GM12865 (cell line): ENCODE measurements around the gene FXYD5.

Experiments
- DNase-seq: peaks from one replicate; pipeline ENCODE4 v3.0.0; 2010; ENCODE audit warnings: low read depth
- H3K4me3 ChIP-seq: 2 replicates; pipeline ENCODE4 v1.5.1; 2011; ENCODE audit warnings: mild to moderate bottlenecking, low read depth, low read length, control low read depth
- TF ChIP-seq, protein P1 (sequence below): IDR thresholded peaks from 2 replicates; pipeline ENCODE4 v1.5.1; 2011; ENCODE audit warnings: low read length, control low read depth, low read depth, inconsistent platforms; ENCODE audit not compliant: insufficient read depth; ENCODE audit errors: missing control alignments

FXYD5 gene

GRCh38 chr19:35108730-35109129 is 45.8 kb upstream of the FXYD5 start:
- no peak overlapping the region for H3K4me3 ChIP-seq
- TF ChIP-seq, protein P1, sequence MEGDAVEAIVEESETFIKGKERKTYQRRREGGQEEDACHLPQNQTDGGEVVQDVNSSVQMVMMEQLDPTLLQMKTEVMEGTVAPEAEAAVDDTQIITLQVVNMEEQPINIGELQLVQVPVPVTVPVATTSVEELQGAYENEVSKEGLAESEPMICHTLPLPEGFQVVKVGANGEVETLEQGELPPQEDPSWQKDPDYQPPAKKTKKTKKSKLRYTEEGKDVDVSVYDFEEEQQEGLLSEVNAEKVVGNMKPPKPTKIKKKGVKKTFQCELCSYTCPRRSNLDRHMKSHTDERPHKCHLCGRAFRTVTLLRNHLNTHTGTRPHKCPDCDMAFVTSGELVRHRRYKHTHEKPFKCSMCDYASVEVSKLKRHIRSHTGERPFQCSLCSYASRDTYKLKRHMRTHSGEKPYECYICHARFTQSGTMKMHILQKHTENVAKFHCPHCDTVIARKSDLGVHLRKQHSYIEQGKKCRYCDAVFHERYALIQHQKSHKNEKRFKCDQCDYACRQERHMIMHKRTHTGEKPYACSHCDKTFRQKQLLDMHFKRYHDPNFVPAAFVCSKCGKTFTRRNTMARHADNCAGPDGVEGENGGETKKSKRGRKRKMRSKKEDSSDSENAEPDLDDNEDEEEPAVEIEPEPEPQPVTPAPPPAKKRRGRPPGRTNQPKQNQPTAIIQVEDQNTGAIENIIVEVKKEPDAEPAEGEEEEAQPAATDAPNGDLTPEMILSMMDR, result no peak

GRCh38 chr19:35109395-35110112 is 45.0 kb upstream of the FXYD5 start:
- TF ChIP-seq, protein P1, result no peak
- H3K4me3 ChIP-seq, result no peak overlapping the region
- DNase-seq, result no peak

More at GRCh38 chr19:35108730-35109129, 45.8 kb upstream of the FXYD5 start:
- no peak for DNase-seq

GRCh38 chr19:35110974-35111373 is 43.6 kb upstream of the FXYD5 start:
- DNase-seq, result no peak
- no peak overlapping the region for H3K4me3 ChIP-seq
- TF ChIP-seq, protein P1, result no peak

GRCh38 chr19:35112995-35113688 is 41.4 kb upstream of the FXYD5 start:
- DNase-seq, result no peak
- TF ChIP-seq, protein P1, result no peak
- H3K4me3 ChIP-seq, result no peak overlapping the region

- no peak overlapping the region for H3K4me3 ChIP-seq
- TF ChIP-seq, protein P1, result peak; percentile 99
Measured at GRCh38 chr19:35114353-35115176, 40.0 kb upstream of the FXYD5 start.

DNA sequence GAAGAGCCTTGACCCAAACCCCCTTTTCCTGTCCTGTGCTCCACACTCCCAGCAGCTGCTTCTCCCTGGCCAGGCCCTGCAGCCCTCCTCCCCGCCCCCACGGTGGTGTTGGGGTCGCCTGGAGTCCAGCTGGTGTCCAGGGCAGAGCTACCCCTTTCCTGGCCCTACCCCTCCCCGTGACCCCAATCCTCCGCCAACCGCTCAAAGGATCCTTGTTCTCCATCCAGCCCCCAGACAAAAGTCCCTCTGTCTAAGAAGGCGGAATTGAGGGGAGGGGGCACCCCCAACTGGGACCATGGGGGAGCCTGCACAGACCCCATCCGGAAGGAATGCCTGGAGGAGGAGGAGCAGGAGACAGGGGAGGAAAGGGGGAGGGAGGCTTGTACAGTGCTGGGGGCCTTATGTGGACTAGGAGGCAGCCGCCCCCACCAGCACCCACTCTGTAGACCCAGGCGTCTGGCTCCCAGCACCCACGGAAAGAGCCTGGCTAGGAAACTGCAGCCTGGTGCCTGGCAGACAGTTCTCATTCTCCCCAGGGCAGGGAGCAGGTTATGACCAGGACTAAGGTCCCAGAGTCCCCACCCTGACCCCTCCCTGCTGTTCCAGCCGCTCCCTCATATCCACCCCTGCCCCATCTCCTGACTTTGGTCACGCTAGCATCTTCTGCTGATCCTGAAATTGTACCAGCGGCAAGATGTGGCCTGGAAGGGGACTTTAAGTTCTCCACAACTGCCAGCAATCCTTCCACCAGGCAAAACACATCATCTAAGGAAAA is 39.2 kb upstream of the FXYD5 start, which contains the start of gene FXYD3:
Gene FXYD3 (plus strand): TSS at position 647 of the 775 bp plus-strand sequence. CDS start 3,554 bp downstream, outside the sequence.
- TF ChIP-seq, protein P1, result no peak
- H3K4me3 ChIP-seq, result no peak within 1 kb of the TSS
- DNase-seq, result no peak

More at GRCh38 chr19:35114353-35115176, 40.0 kb upstream of the FXYD5 start:
- DNase-seq, result peak; percentile 69
